Globus pallidus (tissue), 1 donor: ENCODE measurements around the gene ALG2.

Experiments used
- DNase-seq: peaks from one replicate; pipeline ENCODE4 v3.0.0-alpha.2; 2015; ENCODE audit warnings: low spot score

The ALG2 gene

DNA sequence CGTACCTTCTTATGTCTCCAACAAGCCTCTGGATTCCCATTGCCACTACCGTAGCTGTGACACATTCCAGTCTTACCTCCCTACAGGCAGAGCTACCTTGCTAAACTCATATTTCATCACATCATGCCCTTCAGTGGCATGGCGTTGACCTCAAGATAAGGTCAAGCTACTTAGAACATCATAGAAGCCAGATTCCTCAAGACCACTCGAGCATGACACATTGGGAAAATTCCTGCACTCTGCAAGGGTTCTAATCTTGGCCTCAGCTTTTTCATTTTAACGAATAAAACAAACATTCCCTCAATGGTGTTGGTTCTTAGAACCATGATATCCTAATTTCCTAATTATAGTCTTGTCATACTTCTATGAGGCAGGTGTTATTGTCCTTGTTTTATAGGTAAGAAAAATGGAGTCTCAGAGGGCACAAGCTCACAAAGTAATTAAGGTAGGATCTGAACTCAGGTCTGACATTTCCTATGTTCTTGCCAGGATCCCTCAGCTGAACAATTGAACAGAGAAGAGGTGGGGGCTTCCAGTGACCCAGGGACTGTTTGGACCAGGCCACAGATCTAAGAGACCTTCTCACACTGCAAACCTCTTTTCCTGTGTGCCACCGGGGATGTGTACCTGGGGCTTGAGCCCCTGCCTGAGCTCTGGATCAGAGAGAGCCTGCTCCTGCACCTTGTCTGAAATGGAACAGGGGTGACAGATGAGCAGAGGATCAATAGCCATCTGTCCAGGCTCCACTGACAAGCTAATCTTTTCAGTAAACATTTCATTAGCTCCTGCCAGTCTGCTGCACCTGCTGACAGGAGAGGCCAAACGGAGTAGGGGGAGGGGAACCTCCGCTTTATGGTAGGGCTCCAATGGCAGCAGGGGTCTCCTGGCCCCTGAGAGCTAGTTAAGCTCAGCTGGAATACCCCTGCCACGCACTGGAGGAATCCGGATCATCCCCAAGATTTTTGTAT is 49.3 kb downstream of the ALG2 start:
- DNase-seq: no peak

DNA sequence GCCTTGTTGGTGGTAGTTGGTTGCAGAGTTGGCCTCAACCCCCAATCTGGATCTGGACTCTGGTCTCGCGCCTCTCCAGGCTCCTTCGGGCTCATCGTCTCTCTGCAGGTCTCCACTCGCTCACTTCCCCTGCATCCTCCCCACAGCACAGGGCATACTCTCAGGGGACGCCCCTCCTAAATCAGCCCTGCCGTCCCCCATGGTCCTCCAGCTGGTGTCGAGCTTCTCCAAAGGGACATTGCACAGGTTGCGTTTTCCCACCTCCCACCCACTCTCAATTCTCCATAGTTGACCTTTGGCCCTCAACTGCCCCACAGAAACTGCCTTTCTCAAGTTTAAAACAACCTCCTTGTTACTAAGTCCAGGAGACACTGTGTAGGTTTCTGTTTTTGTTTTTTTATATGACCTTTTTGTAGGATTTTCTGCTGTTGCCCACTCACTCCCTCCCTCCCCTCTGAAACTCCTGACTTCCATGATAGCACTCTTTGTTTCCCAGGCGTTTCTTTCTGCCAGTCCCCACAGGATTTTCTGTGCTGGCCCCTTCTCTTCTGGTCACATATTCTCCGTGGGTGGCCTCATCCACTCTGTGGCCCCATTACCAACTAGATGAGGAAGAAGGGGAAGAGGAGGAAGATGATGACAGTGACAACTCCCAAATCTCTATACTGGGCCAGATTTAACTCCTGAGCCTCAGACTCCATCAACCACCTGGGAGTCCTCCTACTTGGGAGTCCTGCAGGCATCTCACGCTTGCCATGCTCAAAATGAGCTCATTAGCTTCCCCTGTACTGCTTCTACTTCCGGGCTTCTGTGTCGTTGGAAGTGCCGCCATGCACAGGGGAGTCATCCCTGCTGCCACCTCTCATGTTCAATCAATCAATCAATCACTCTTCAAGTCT is 50.3 kb downstream of the ALG2 start:
- DNase-seq: no peak

DNA sequence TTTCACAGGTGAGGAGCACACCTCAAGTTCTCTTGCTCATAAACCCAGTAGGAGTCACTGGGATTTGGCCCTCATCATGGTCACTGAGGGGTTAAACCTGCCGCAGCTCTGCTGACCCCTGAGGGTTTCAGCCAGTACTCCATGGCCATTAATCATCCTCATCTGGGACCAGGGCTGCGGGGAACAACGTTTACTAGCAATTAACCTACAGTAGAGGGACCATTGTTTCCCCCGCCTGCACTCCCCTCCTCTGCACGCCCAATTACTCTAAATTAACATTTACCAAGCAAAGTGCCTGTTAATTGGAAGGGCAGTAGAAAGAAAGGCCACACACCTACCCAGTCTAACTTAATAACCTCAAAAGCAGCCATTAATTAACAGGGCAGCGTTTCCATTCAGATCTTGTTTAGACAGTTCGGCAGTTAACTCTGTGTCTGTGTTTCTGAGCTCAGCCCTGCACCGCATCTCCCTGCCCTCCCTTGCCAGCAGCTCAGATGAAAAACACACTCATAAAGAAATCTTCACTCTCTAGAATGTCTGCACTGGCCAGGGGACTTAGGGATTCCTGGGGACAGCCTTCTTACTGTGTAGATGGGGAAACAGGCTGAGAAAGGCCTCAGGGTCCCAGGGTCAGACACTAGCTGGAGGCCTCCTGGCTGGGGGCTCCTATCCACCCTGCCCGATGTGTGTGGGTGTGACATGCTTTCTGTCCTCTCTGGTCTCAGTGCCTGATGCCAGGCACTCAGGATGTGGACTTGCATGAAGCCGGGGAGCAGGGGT is 51.6 kb downstream of the ALG2 start:
- no peak for DNase-seq

DNA sequence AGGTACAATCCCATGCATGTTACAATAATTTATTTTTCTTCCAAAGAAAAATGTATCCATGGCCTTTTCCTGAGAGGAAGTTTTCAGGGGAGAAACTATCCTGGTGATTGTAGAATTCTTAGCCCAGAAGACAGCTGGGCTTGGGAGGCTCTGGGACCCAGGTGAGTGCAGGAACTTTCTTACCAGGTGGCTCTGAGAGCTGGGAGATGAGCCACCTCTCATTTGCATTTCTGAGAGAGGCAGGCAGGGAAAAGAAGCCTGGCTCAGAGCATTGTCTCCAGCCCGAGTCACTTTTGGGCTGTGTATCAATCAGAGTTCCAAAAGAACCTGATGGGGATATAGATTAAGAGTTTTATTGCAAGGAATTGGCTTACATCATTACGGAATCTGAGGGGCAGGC is 52.7 kb downstream of the ALG2 start:
- DNase-seq: no peak

DNA sequence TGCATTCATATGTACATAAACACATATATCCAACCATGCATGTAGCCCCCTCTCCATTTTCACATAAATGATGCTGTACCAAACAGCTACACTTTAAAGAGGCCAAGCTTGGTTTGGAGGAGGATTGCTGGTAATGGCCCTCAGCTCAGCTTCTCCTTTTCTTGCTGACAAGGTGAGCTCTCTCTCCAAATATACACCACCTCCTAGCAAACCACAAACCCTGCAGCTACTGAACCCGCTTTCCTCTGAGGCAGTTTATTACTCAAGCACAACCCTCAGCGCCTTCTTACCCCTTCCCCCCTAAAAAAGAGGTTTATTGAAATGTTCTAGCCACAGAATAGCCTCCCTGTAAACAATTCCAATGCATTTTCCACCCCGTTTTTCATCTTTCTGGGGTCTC is 54.0 kb downstream of the ALG2 start:
- no peak for DNase-seq

DNA sequence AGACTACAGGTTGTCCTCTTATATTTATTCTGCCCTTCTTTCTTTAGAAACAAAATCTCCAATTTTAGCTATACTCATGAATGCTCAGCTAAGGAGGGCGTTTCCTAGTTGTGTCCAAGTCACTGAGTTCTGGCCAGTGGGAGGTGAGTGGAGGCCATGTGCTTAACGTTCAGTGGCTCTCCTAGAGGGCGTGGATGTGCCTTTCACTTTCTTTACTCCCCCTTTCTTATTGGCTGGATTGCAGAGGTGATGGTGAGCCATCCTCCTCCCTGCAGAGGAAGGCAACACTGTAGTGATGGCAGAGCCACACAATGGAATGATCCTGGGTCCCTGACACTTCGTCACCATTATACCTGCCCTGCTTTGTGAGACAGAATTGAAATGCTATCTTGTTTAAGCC is 54.6 kb downstream of the ALG2 start:
- DNase-seq: no peak
